Tongue (tissue), 2 donors: ENCODE measurements around the gene GPC1. TPM values are rescaled to one million over a fixed set of nuclear protein-coding genes. Genes with fewer than 3 reads are reported as not detected.

Experiments
- DNase-seq: peaks from one replicate; pipeline ENCODE4 v3.0.0-alpha.2; 2015
- total RNA-seq: library from RNA; depleted of rRNA; stranded (reverse); fragments of >200 nt; gene quantifications from one replicate; pipeline ENCODE4 v1.2.3, GENCODE V29; 2014

GPC1 gene
- total RNA-seq, 1 donor from 2014 or later: 133 TPM

GRCh38 chr2:240499309-240500301, 64.1 kb downstream of the GPC1 start:
- DNase-seq: no peak

GRCh38 chr2:240500561-240501423, 65.3 kb downstream of the GPC1 start:
- DNase-seq: no peak

GRCh38 chr2:240501531-240501991, 66.1 kb downstream of the GPC1 start:
- DNase-seq: no peak

GRCh38 chr2:240502059-240502429, 66.6 kb downstream of the GPC1 start:
- DNase-seq: no peak

- no peak for DNase-seq
Measured at GRCh38 chr2:240502430-240503121, 67.1 kb downstream of the GPC1 start.

- DNase-seq: no peak
Measured at GRCh38 chr2:240503375-240503774, 67.9 kb downstream of the GPC1 start.

- no peak for DNase-seq
Measured at GRCh38 chr2:240503848-240504247, 68.4 kb downstream of the GPC1 start.

GRCh38 chr2:240505910-240506309, 70.4 kb downstream of the GPC1 start:
- DNase-seq: no peak

- DNase-seq: no peak
Measured at GRCh38 chr2:240506406-240507059, 71.1 kb downstream of the GPC1 start.

GRCh38 chr2:240507060-240507777, 71.8 kb downstream of the GPC1 start:
- no peak for DNase-seq

- DNase-seq: no peak
Measured at GRCh38 chr2:240507778-240508251, 72.4 kb downstream of the GPC1 start.

- no peak for DNase-seq
Measured at GRCh38 chr2:240508832-240509545, 73.5 kb downstream of the GPC1 start.

- DNase-seq: no peak
Measured at GRCh38 chr2:240509667-240510512, 74.4 kb downstream of the GPC1 start.

- no peak for DNase-seq
Measured at GRCh38 chr2:240510513-240511210, 75.2 kb downstream of the GPC1 start.

GRCh38 chr2:240511351-240512108, 76.1 kb downstream of the GPC1 start:
- no peak for DNase-seq

GRCh38 chr2:240512109-240512485, 76.6 kb downstream of the GPC1 start:
- no peak for DNase-seq

- no peak for DNase-seq
Measured at GRCh38 chr2:240512666-240513535, 77.4 kb downstream of the GPC1 start.
